ENCODE data around the gene S100A13. TPM values are rescaled to one million over a fixed set of nuclear protein-coding genes. Genes with fewer than 3 reads are reported as not detected.

The S100A13 gene
- total and polyA plus RNA-seq, 9 of the 15 experiments (the other 6 are each of a cell fraction or from before 2014, with no cell fraction given): 41.9 to 129 (median 58.0) TPM

- TF ChIP-seq POLR3A (IDR thresholded peaks at IDR 0.05; ENCODE audit: borderline replicate concordance, extremely low read depth, insufficient read depth, insufficient read length): peak; percentile 99
- TF ChIP-seq ZBTB5 (IDR thresholded peaks at IDR 0.05): peak; percentile 76
- no peak for TF ChIP-seq HDAC2 (IDR thresholded peaks at IDR 0.05)
- TF ChIP-seq SIN3A (IDR thresholded peaks at IDR 0.05; ENCODE audit: borderline replicate concordance in 2 of 2, control insufficient read depth in 1 of 2, low read depth in 2 of 2, low read length in 2 of 2): peak in 1 of 2 experiments; percentile 79; a peak in 2 of 4 replicates
- peak; percentile 87 for TF ChIP-seq CXXC5 (CRISPR knock-in tag; IDR thresholded peaks at IDR 0.05)
- 0 out of 2 replicates have a peak, but pooled peaks have one; percentile 69 for TF ChIP-seq PREB (CRISPR knock-in tag; IDR thresholded peaks at IDR 0.05)
- TF ChIP-seq PRDM10 (IDR thresholded peaks at IDR 0.05; ENCODE audit: partially characterized antibody): no peak
- 0 out of 2 replicates have a peak, but pooled peaks have one; percentile 60 for TF ChIP-seq THAP12 (CRISPR knock-in tag; IDR thresholded peaks at IDR 0.05)
- TF ChIP-seq PCBP1 (IDR thresholded peaks at IDR 0.05; ENCODE audit: low read depth, low read length, poor library complexity, severe bottlenecking): no peak
- TF ChIP-seq MYBL2 (IDR thresholded peaks at IDR 0.05; ENCODE audit: low read depth): peak; percentile 91
- no peak for TF ChIP-seq MYBL2 (CRISPR knock-in tag; IDR thresholded peaks at IDR 0.05; ENCODE audit: borderline replicate concordance)
- 0 out of 2 replicates have a peak, but pooled peaks have one; percentile 64 for TF ChIP-seq NR2F6 (CRISPR knock-in tag; IDR thresholded peaks at IDR 0.05)
- TF ChIP-seq SP2 (IDR thresholded peaks at IDR 0.05; ENCODE audit: extremely low read depth, low read depth, low read length, poor library complexity, severe bottlenecking): peak; percentile 16
- TF ChIP-seq PHF8 (IDR thresholded peaks at IDR 0.05; ENCODE audit: borderline replicate concordance, low read length): peak; percentile 80; the same call in 1 of the 2 replicates
- peak; percentile 55; the same call in 1 of the 2 replicates for TF ChIP-seq ELF1 (tag; IDR thresholded peaks at IDR 0.05)
- TF ChIP-seq SETDB1 (IDR thresholded peaks at IDR 0.05; ENCODE audit: low read length): no peak
- peak; percentile 78 for TF ChIP-seq CHD2 (IDR thresholded peaks at IDR 0.05; ENCODE audit: low read depth, low read length)
Observed at GRCh38 chr1:153670859-153671627, 43.7 kb upstream of the S100A13 start, which contains the start of gene ILF2 (continued).

Data from K562 (cell line).